Tibial artery (tissue), 4 donors: ENCODE results near the gene UFC1.

Experiments
- DNase-seq, 2 donors: peaks; one replicate each; pipeline ENCODE4 v3.0.0-alpha.2; 2019
- H3K27ac ChIP-seq, 2 donors: fragments of 200-600 bp; sonication (generic) in 1 of 2; 1 replicate in 1 of 2; 2 replicates in 1 of 2; pipeline ENCODE4 v1.5.1; 2018 to 2019; ENCODE audit warnings: mild to moderate bottlenecking in 1 of 2
- H3K27me3 ChIP-seq, 2 donors: fragments of 200-600 bp; sonication (generic) in 1 of 2; one replicate each; pipeline versions ENCODE4 v1.5.1 to v1.6.0; 2016 to 2019
- H3K36me3 ChIP-seq, 3 donors: fragments of 200-600 bp; sonication (generic) in 2 of 3; one replicate each; pipeline ENCODE4 v1.5.1; 2016 to 2019; ENCODE audit warnings: mild to moderate bottlenecking in 2 of 3
- H3K4me1 ChIP-seq, 4 donors: fragments of 200-600 bp; sonication (generic) in 2 of 4; 1 replicate in 3 of 4; 2 replicates in 1 of 4; pipeline ENCODE4 v1.5.1; 2016 to 2019
- H3K4me3 ChIP-seq, 2 donors: fragments of 200-600 bp; sonication (generic) in 1 of 2; 1 replicate in 1 of 2; 2 replicates in 1 of 2; pipeline ENCODE4 v1.5.1; 2018 to 2019; ENCODE audit warnings: mild to moderate bottlenecking in 2 of 2
- H3K9me3 ChIP-seq, 3 donors: fragments of 200-600 bp; sonication (generic) in 1 of 3; one replicate each; pipeline ENCODE4 v1.5.1; 2016 to 2019
- CTCF ChIP-seq, 2 experiments: fragments of 200-600 bp in 1 of 2; fragments of 450-650 bp in 1 of 2; IDR thresholded peaks; one replicate each; pipeline ENCODE4 v1.5.1; 2017 to 2019; ENCODE audit warnings: antibody characterized with exemption in 2 of 2, mild to moderate bottlenecking in 1 of 2, moderate library complexity in 1 of 2
- intact Hi-C: fragments of 100-400 bp; cut with DNase I; formaldehyde crosslinking; loops from one replicate; pipeline ENCODE4 v1.15.0; 2023; ENCODE audit warnings: low total_unique reads

The UFC1 gene

DNA sequence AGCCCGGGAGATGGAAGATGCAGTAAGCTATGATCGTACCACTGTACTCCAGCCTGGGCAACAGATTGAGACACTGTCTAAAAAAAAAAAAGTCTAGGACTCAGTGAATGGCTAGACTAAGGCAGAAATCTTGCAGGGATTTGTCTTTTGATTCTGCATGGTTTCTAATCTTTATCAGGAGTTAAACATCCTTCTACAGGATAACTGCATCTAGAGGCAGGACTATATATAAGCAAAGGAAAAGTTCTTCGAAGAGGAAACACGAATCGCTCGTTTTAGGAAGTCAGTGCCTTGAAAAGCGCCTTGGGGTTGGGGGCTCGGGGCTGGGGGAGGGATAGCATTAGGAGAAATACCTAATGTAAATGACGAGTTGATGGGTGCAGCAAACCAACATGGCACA, 602 bp upstream of the UFC1 start:
- peak in 1 of 2 donors; percentile 48 for DNase-seq

GRCh38 chr1:161157867-161158266, 4.1 kb downstream of the UFC1 start:
- intact Hi-C loops: no loop called here
- peaks cover 0 to 38% (median 22%) of the 10 kb centered on the region in 3 donors for H3K36me3 ChIP-seq
- no peak for TF ChIP-seq CTCF (IDR thresholded peaks at IDR 0.05)

More for the DNA sequence above, 602 bp upstream of the UFC1 start:
- Histone ChIP-seq H3K4me1 (peaks cover 0 to 15% (median 11%) of the 10 kb centered on the region in 4 donors), H3K27ac (peak overlapping the region; percentile 92 to 93), H3K9me3 (no peaks in the 10 kb centered on the region), H3K27me3 (no peaks in the 10 kb centered on the region), H3K36me3 (peaks cover 0 to 16% (median 7%) of the 10 kb centered on the region in 3 donors), H3K4me3 (peak overlapping the region; percentile 65 to 66)
- intact Hi-C loops: no loop called here
- no peak for TF ChIP-seq CTCF (IDR thresholded peaks at IDR 0.05)

GRCh38 chr1:161158316-161159010, 4.7 kb downstream of the UFC1 start:
- H3K27me3 ChIP-seq: no peaks in the 10 kb centered on the region
- H3K27ac ChIP-seq: peak overlapping the region; percentile 90 to 95
- peaks cover 0 to 44% (median 22%) of the 10 kb centered on the region in 3 donors for H3K36me3 ChIP-seq
- H3K9me3 ChIP-seq: no peaks in the 10 kb centered on the region
- peaks cover 0 to 43% (median 35%) of the 10 kb centered on the region in 4 donors for H3K4me1 ChIP-seq
- intact Hi-C loops: no loop called here
- TF ChIP-seq CTCF (IDR thresholded peaks at IDR 0.05): no peak
- H3K4me3 ChIP-seq: peak overlapping the region; percentile 83 to 92
- peak in 1 of 2 donors; percentile 27 for DNase-seq

More at GRCh38 chr1:161157867-161158266, 4.1 kb downstream of the UFC1 start:
- Histone ChIP-seq H3K4me3 (no peak overlapping the region), H3K27me3 (no peaks in the 10 kb centered on the region), H3K9me3 (no peaks in the 10 kb centered on the region), H3K27ac (no peak overlapping the region), H3K4me1 (peaks cover 0 to 46% (median 36%) of the 10 kb centered on the region in 4 donors)
- DNase-seq: peak in 1 of 2 donors; percentile 16

- no peaks in the 10 kb centered on the region for H3K9me3 ChIP-seq
- intact Hi-C loops: no loop called here
- H3K36me3 ChIP-seq: peaks cover 0 to 52% (median 22%) of the 10 kb centered on the region in 3 donors
- peaks cover 0 to 42% (median 34%) of the 10 kb centered on the region in 4 donors for H3K4me1 ChIP-seq
- no peaks in the 10 kb centered on the region for H3K27me3 ChIP-seq
- peak; percentile 93 to 95 for DNase-seq
- peak within 1 kb of the TSS; percentile 83 to 92 for H3K4me3 ChIP-seq
- peak within 1 kb of the TSS; percentile 90 to 95 for H3K27ac ChIP-seq
- TF ChIP-seq CTCF (IDR thresholded peaks at IDR 0.05): no peak
These were observed 5.5 kb downstream of the UFC1 start, which contains the start of gene USP21 for GRCh38 chr1:161159087-161159912. TSS of gene USP21 (plus strand) at chr1:161159500. CDS start at chr1:161160641, 1,141 bp downstream.

- Histone ChIP-seq H3K27me3 (no peaks in the 10 kb centered on the region), H3K4me1 (peaks cover 0 to 39% (median 29%) of the 10 kb centered on the region in 4 donors), H3K36me3 (peaks cover 0 to 58% (median 22%) of the 10 kb centered on the region in 3 donors), H3K27ac (peak overlapping the region; percentile 90 to 95), H3K4me3 (peak overlapping the region; percentile 83 to 92), H3K9me3 (no peaks in the 10 kb centered on the region)
- intact Hi-C loops: no loop called here
- DNase-seq: no peak
- no peak for TF ChIP-seq CTCF (IDR thresholded peaks at IDR 0.05)
These were observed 6.1 kb downstream of the UFC1 start for GRCh38 chr1:161159913-161160243.
